Measurements from ENCODE around the gene TM7SF2.
"Not testable (repeated sequence)": the region's sequence is repeated elsewhere in the genome, so short reads cannot be mapped to it uniquely, and the experiment has no call there.

TM7SF2 gene

GRCh38 chr11:65147352-65148075 is 35.8 kb downstream of the TM7SF2 start:
- no peak for TF ChIP-seq CTCF (IDR thresholded peaks at IDR 0.05; ENCODE audit: insufficient read depth, low read length, poor library complexity, severe bottlenecking)
- H2AFZ ChIP-seq (ENCODE audit: low read depth, low read length, severe bottlenecking): no peak overlapping the region
- no peaks in the 10 kb centered on the region for H3K9me2 ChIP-seq (replicated peaks; ENCODE audit: insufficient read depth, low read length)
- no peak overlapping the region for H3K9ac ChIP-seq (ENCODE audit: low read length)
- no peaks in the 10 kb centered on the region for H3K79me2 ChIP-seq (ENCODE audit: insufficient read depth, low read length)
- no peaks in the 10 kb centered on the region for H3K36me3 ChIP-seq (ENCODE audit: low read length)
- no peaks in the 10 kb centered on the region for H4K20me1 ChIP-seq (ENCODE audit: low read depth, low read length)
- H3K27ac ChIP-seq (ENCODE audit: low read depth, low read length): no peak overlapping the region
- H3K4me3 ChIP-seq (ENCODE audit: insufficient read depth, low read length, poor library complexity, severe bottlenecking): no peak overlapping the region
- H3F3A ChIP-seq (ENCODE audit: insufficient read depth): no peaks in the 10 kb centered on the region
- no peaks in the 10 kb centered on the region for H3K27me3 ChIP-seq (ENCODE audit: low read length)
- no peak overlapping the region for H3K4me2 ChIP-seq (ENCODE audit: low read depth, low read length, poor library complexity, severe bottlenecking)
- no peaks in the 10 kb centered on the region for H3K9me3 ChIP-seq (ENCODE audit: insufficient read depth, low read length)

- H3K27me3 ChIP-seq (ENCODE audit: low read length): no peaks in the 10 kb centered on the region
- H3K9me3 ChIP-seq (ENCODE audit: insufficient read depth, low read length): no peaks in the 10 kb centered on the region
- no peaks in the 10 kb centered on the region for H3F3A ChIP-seq (ENCODE audit: insufficient read depth)
- H3K4me2 ChIP-seq (ENCODE audit: low read depth, low read length, poor library complexity, severe bottlenecking): no peak overlapping the region
- H3K9me2 ChIP-seq (replicated peaks; ENCODE audit: insufficient read depth, low read length): no peaks in the 10 kb centered on the region
- H4K20me1 ChIP-seq (ENCODE audit: low read depth, low read length): no peaks in the 10 kb centered on the region
- no peak overlapping the region for H3K27ac ChIP-seq (ENCODE audit: low read depth, low read length)
- H3K9ac ChIP-seq (ENCODE audit: low read length): no peak overlapping the region
- no peaks in the 10 kb centered on the region for H3K79me2 ChIP-seq (ENCODE audit: insufficient read depth, low read length)
- H3K36me3 ChIP-seq (ENCODE audit: low read length): no peaks in the 10 kb centered on the region
- TF ChIP-seq CTCF (IDR thresholded peaks at IDR 0.05; ENCODE audit: insufficient read depth, low read length, poor library complexity, severe bottlenecking) (no peak), EZH2phosphoT487 (conservative IDR thresholded peaks at IDR 0.05; ENCODE audit: low read length) (no peak)
- H3K4me3 ChIP-seq (ENCODE audit: insufficient read depth, low read length, poor library complexity, severe bottlenecking): no peak overlapping the region
- H2AFZ ChIP-seq (ENCODE audit: low read depth, low read length, severe bottlenecking): no peak overlapping the region
Measured at GRCh38 chr11:65148657-65149056, 37.0 kb downstream of the TM7SF2 start.

DNA sequence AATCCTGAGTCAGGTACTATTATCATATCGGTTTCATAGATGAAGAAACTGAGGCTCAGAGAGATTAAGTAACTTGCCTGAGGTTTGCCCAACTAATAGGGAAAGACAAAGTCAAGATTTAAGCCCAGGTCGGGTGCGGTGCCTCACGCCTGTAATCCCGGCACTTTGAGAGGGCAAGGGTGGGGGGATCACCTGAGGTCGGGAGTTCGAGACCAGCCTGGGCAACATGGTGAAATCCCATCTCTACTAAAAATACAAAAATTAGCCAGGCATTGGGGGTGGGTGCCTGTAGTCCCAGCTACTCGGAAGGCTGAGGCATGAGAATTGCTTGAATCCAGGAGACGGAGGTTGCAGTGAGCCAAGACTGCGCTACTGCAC is 38.4 kb downstream of the TM7SF2 start:
- H3K9me2 ChIP-seq (replicated peaks; ENCODE audit: insufficient read depth, low read length); H3F3A ChIP-seq (ENCODE audit: insufficient read depth); H3K4me2 ChIP-seq (ENCODE audit: low read depth, low read length, poor library complexity, severe bottlenecking); H3K27ac ChIP-seq (ENCODE audit: low read depth, low read length); H4K20me1 ChIP-seq (ENCODE audit: low read depth, low read length); H3K9me3 ChIP-seq (ENCODE audit: insufficient read depth, low read length); H2AFZ ChIP-seq (ENCODE audit: low read depth, low read length, severe bottlenecking); H3K36me3 ChIP-seq (ENCODE audit: low read length); H3K9ac ChIP-seq (ENCODE audit: low read length); H3K27me3 ChIP-seq (ENCODE audit: low read length); H3K79me2 ChIP-seq (ENCODE audit: insufficient read depth, low read length); H3K4me3 ChIP-seq (ENCODE audit: insufficient read depth, low read length, poor library complexity, severe bottlenecking): not testable (repeated sequence)

GRCh38 chr11:65150509-65151299 is 39.0 kb downstream of the TM7SF2 start:
- H3K79me2 ChIP-seq (ENCODE audit: insufficient read depth, low read length): no peaks in the 10 kb centered on the region
- H3K36me3 ChIP-seq (ENCODE audit: low read length): no peaks in the 10 kb centered on the region
- no peak overlapping the region for H2AFZ ChIP-seq (ENCODE audit: low read depth, low read length, severe bottlenecking)
- no peak overlapping the region for H3K9ac ChIP-seq (ENCODE audit: low read length)
- H3K9me3 ChIP-seq (ENCODE audit: insufficient read depth, low read length): no peaks in the 10 kb centered on the region
- TF ChIP-seq CTCF (IDR thresholded peaks at IDR 0.05; ENCODE audit: insufficient read depth, low read length, poor library complexity, severe bottlenecking) (no peak), EZH2phosphoT487 (conservative IDR thresholded peaks at IDR 0.05; ENCODE audit: low read length) (no peak)
- no peaks in the 10 kb centered on the region for H4K20me1 ChIP-seq (ENCODE audit: low read depth, low read length)
- H3K27ac ChIP-seq (ENCODE audit: low read depth, low read length): no peak overlapping the region
- no peak overlapping the region for H3K4me2 ChIP-seq (ENCODE audit: low read depth, low read length, poor library complexity, severe bottlenecking)
- H3F3A ChIP-seq (ENCODE audit: insufficient read depth): no peaks in the 10 kb centered on the region
- no peaks in the 10 kb centered on the region for H3K9me2 ChIP-seq (replicated peaks; ENCODE audit: insufficient read depth, low read length)
- no peak overlapping the region for H3K4me3 ChIP-seq (ENCODE audit: insufficient read depth, low read length, poor library complexity, severe bottlenecking)
- H3K27me3 ChIP-seq (ENCODE audit: low read length): no peaks in the 10 kb centered on the region

All from SU-DHL-6 (cell line).